Heart right ventricle (tissue), 16 donors: ENCODE measurements around the gene WDR19. TPM values are rescaled to one million over a fixed set of nuclear protein-coding genes. Genes with fewer than 3 reads are reported as not detected.

Source experiments
- ATAC-seq, 8 donors: fragments of 200-7000 bp; cut with Tn5 transposase; one replicate each; pipeline ENCODE4 v1.9.1; 2020; ENCODE audit warnings: mild to moderate bottlenecking in 8 of 8, moderate library complexity in 8 of 8, moderate number of reproducible peaks in 1 of 8
- DNase-seq, 2 donors: peaks; one replicate each; pipeline ENCODE4 v3.0.0-alpha.2; 2020
- H3K27ac ChIP-seq, 10 donors: fragments of 200-600 bp; sonication (generic) in 2 of 10; one replicate each; pipeline versions ENCODE4 v1.5.0 to v1.8.0; 2020 to 2022; ENCODE audit warnings: mild to moderate bottlenecking in 3 of 10
- H3K27me3 ChIP-seq, 7 donors: fragments of 200-600 bp; one replicate each; pipeline ENCODE4 v1.8.0; 2021 to 2022; ENCODE audit warnings: mild to moderate bottlenecking in 2 of 7
- H3K36me3 ChIP-seq, 9 donors: fragments of 200-600 bp; sonication (generic) in 1 of 9; one replicate each; pipeline versions ENCODE4 v1.5.0 to v1.8.0; 2020 to 2022; ENCODE audit warnings: mild to moderate bottlenecking in 2 of 9
- H3K4me1 ChIP-seq, 9 donors: fragments of 200-600 bp; sonication (generic) in 1 of 9; one replicate each; pipeline versions ENCODE4 v1.5.0 to v1.8.0; 2020 to 2022; ENCODE audit warnings: mild to moderate bottlenecking in 4 of 9
- H3K4me3 ChIP-seq, 10 donors: fragments of 200-600 bp; sonication (generic) in 2 of 10; one replicate each; pipeline versions ENCODE4 v1.5.0 to v1.8.0; 2020 to 2022; ENCODE audit warnings: mild to moderate bottlenecking in 7 of 10, moderate library complexity in 2 of 10
- H3K9me3 ChIP-seq, 11 donors: fragments of 200-600 bp in 10 of 11; sonication (generic) in 2 of 11; one replicate each; pipeline versions ENCODE4 v1.5.0 to v1.8.0; 2013 to 2022; ENCODE audit warnings: mild to moderate bottlenecking in 2 of 11, control low read depth in 1 of 11, moderate library complexity in 1 of 11
- WGBS, 2 donors: extraction: QIAGEN DNeasy Blood & Tissue Kit; methylation state at CpG; one replicate each; pipeline ENCODE4 v1.1.7; 2013; ENCODE audit warnings: inconsistent platforms in 1 of 2; 5-methylcytosine and 5-hydroxymethylcytosine counted together
- intact Hi-C, 10 donors: fragments of 100-400 bp; cut with DNase I; formaldehyde crosslinking; loops; one replicate each; pipeline versions ENCODE4 v1.11.1 to v1.14.2; 2022
- polyA plus RNA-seq, 2 donors: library from polyadenylated mRNA; stranded (reverse); fragments of 200-250 nt; gene quantifications; one replicate each; pipeline ENCODE4 v1.2.3, GENCODE V29; 2013
- total RNA-seq, 10 donors: library from RNA; stranded (reverse); fragmentation: NEBNext Ultra II Directional in 3 of 10; extraction: Animal tissue kit (Norgen Biotek cat#: 25700) in 3 of 10; gene quantifications; one replicate each; pipeline versions ENCODE4 v1.2.1 to v1.2.4, GENCODE V29; 2021 to 2023
- TF ChIP-seq, protein P1 (sequence below), 9 donors: fragments of 200-600 bp; sonication (generic) in 2 of 9; IDR thresholded peaks; one replicate each; pipeline versions ENCODE4 v1.5.0 to v1.8.0; 2021 to 2022; ENCODE audit warnings: antibody characterized with exemption in 9 of 9, mild to moderate bottlenecking in 5 of 9, moderate library complexity in 1 of 9
- donor health status: Arrhythmogenic right ventricular cardiomyopathy.
- donor health status: ischemic (EF 13 %, LVEDD 7.1; RV severe dilation, severe dysfunction).
- donor health status: healthy with polysubstance abuse.
- donor health status: DM: no; HTN: yes; CAD: no.
- donor health status: DM: no; HTN: no; CAD: no.
- donor health status: ischemic (EF 25% LVEDD 6.9; RV normal size, moderate dysfunction).
- donor health status: ischemic (EF 25% LVEDD 5.7; RV mildly dilated, moderate dysfunction).
- donor health status: healthy.
- donor health status: DM: yes; HTN: yes; CAD: no.
- donor health status: Ischemic cardiomyopathy.
- donor health status: ischemic (EF 35%, LVEDD 5.7; RV mildly dilated, moderate dysfunction).
- donor health status: nonischemic (EF 11% LVEDD 7.7; RV severe dilation, severe dysfunction).
- donor health status: DM: yes; HTN: yes; CAD: no.
- donor health status: PGD.
- donor health status: ischemic (EF 29% LVEDD 5.4; RV normal size, mild dysfunction).
- donor health status: nonischemic (EF 23%, LVEDD 6.1; RV moderate dilation, normal function).

Gene WDR19
- total and polyA plus RNA-seq, 12 donors = 4.1 to 25.8 (median 7.3) TPM

DNA sequence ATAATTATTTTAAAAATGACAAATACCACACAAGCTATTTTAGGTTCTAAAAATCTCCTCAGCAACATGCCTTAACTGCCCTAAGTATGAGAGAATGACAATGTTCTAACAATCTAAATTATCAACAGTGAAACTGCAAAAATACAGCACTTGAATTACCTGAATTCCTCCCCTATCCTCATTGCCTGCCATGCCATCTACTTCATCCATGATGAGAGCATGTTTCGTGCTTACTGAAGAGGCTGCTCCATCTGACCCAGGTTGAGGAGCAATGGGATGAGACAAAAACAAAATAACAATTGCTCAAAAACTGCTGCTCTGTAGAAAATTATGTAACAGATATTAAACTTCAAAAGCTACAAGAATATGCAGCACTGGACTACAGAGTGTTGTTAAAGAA is 120.6 kb downstream of the WDR19 start:
- H3K27ac ChIP-seq = no peak overlapping the region
- DNase-seq = no peak
- H3K4me1 ChIP-seq = peaks cover 0 to 2% (median 0%) of the 10 kb centered on the region in 9 donors
- no peak for ATAC-seq
- H3K36me3 ChIP-seq = peaks cover 4 to 100% (median 44%) of the 10 kb centered on the region in 9 donors
- WGBS, 2 donors = 97 to 100% methylated on average over 1 of the region's 1 CpG
- no peaks in the 10 kb centered on the region for H3K27me3 ChIP-seq
- no peak overlapping the region for H3K4me3 ChIP-seq
- no peaks in the 10 kb centered on the region for H3K9me3 ChIP-seq
- TF ChIP-seq, protein P1, sequence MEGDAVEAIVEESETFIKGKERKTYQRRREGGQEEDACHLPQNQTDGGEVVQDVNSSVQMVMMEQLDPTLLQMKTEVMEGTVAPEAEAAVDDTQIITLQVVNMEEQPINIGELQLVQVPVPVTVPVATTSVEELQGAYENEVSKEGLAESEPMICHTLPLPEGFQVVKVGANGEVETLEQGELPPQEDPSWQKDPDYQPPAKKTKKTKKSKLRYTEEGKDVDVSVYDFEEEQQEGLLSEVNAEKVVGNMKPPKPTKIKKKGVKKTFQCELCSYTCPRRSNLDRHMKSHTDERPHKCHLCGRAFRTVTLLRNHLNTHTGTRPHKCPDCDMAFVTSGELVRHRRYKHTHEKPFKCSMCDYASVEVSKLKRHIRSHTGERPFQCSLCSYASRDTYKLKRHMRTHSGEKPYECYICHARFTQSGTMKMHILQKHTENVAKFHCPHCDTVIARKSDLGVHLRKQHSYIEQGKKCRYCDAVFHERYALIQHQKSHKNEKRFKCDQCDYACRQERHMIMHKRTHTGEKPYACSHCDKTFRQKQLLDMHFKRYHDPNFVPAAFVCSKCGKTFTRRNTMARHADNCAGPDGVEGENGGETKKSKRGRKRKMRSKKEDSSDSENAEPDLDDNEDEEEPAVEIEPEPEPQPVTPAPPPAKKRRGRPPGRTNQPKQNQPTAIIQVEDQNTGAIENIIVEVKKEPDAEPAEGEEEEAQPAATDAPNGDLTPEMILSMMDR (IDR thresholded peaks at IDR 0.05) = no peak
- intact Hi-C loops = no loop called here

DNA sequence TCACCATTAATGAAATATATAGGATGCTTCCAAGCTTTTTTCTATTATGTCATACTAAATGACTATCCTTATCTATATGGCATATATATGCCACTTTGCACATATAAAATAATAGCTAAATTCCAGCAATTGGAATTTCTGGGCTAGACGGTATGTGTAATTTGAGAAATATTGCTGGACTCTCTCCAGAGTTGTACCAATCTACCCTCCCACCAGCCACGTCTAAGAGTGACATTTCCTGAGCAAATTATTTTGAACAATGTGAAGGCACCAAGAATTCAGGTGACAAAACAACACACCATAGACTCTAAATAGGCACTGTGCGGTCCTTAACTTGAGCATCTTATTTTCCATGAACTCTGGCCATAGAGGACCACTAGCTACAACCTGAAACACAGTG is 121.5 kb downstream of the WDR19 start:
- Histone ChIP-seq H3K36me3 (peaks cover 4 to 100% (median 41%) of the 10 kb centered on the region in 9 donors), H3K27ac (no peak overlapping the region), H3K4me3 (no peak overlapping the region), H3K27me3 (no peaks in the 10 kb centered on the region), H3K4me1 (peaks cover 0 to 12% (median 8%) of the 10 kb centered on the region in 9 donors), H3K9me3 (no peaks in the 10 kb centered on the region)
- TF ChIP-seq, protein P1 (IDR thresholded peaks at IDR 0.05) = no peak
- intact Hi-C loops = no loop called here
- ATAC-seq (no peak), DNase-seq (no peak)
- 94 to 96% methylated on average over 3 of the region's 3 CpGs for WGBS, 2 donors

DNA sequence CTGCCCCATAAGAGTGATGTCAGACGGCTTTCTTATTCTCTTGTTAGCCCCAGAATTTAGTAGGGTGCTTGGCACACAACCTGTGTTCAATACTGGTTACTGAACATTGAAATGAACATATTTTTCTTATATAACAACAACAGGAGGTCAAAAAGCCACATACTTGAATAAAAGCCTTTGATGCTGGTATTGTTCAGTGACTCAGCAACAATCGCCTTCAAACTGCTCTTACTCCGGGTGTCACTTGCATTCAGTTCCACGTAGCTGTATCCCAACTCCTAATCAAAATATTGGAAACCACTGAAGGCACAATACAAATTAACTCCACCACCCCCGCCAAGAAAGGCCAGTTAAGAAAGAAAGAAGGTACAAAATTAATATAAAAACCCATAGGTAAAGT is 122.3 kb downstream of the WDR19 start:
- no peak overlapping the region for H3K4me3 ChIP-seq
- 92 to 95% methylated on average over 5 of the region's 5 CpGs for WGBS, 2 donors
- DNase-seq = no peak
- no peak overlapping the region for H3K27ac ChIP-seq
- TF ChIP-seq, protein P1 (IDR thresholded peaks at IDR 0.05) = no peak
- H3K36me3 ChIP-seq = peaks cover 4 to 98% (median 35%) of the 10 kb centered on the region in 9 donors
- H3K9me3 ChIP-seq = no peaks in the 10 kb centered on the region
- intact Hi-C loops = no loop called here
- H3K27me3 ChIP-seq = no peaks in the 10 kb centered on the region
- no peak for ATAC-seq
- H3K4me1 ChIP-seq = peaks cover 0 to 18% (median 11%) of the 10 kb centered on the region in 9 donors

DNA sequence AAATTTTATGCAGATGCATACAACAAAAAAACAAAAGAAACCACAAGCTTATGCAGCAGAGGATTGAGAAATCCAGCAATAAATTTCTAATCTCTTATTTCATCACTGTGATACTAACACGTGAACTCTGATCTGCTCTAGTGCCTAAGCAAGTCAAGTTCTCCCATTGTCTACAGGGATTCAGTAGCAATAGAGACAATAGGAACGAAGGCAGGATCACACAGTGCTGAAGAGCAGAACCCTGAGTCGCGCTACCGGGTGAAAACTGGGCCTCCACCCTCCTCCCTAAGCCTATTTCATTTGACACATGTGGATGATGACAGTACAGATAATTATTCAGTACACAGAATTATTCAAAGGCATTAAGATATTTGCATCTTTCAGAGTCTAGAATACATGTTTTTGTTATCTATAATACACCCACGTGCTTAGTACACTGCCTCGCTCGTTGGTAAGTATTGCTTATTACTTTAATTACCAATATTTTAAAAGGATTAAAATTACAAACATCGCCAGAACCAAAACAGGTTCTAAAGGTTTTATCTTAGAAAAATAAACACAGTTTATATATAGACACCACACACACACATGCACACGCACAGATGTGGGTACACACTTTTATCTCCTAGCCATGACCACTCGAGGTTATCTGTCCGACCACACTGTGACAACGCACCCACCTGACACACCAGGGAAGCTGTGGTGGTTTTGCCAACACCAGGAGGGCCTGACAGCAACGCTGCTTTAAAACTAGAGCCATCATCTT is 123.8 kb downstream of the WDR19 start:
- Histone ChIP-seq H3K36me3 (peaks cover 0 to 98% (median 24%) of the 10 kb centered on the region in 9 donors), H3K4me1 (peaks cover 0 to 18% (median 11%) of the 10 kb centered on the region in 9 donors), H3K4me3 (no peak overlapping the region), H3K9me3 (no peaks in the 10 kb centered on the region), H3K27me3 (no peaks in the 10 kb centered on the region), H3K27ac (no peak overlapping the region)
- DNase-seq (no peak), ATAC-seq (peak in 7 of 8 donors; percentile 61 to 90 (median 69))
- TF ChIP-seq, protein P1 (IDR thresholded peaks at IDR 0.05) = no peak
- intact Hi-C loops = no loop called here
- WGBS, 2 donors = 40 to 62% methylated on average over 14 of the region's 14 CpGs
